GM21526 (cell line): ENCODE measurements around the gene SATB2.

Experiments used
- ATAC-seq: cut with Tn5 transposase; IDR thresholded peaks from one replicate; pipeline ENCODE4 v1.9.1; 2021; ENCODE audit warnings: moderate library complexity; ENCODE audit not compliant: unreplicated experiment, low FRiP score

Gene SATB2

DNA sequence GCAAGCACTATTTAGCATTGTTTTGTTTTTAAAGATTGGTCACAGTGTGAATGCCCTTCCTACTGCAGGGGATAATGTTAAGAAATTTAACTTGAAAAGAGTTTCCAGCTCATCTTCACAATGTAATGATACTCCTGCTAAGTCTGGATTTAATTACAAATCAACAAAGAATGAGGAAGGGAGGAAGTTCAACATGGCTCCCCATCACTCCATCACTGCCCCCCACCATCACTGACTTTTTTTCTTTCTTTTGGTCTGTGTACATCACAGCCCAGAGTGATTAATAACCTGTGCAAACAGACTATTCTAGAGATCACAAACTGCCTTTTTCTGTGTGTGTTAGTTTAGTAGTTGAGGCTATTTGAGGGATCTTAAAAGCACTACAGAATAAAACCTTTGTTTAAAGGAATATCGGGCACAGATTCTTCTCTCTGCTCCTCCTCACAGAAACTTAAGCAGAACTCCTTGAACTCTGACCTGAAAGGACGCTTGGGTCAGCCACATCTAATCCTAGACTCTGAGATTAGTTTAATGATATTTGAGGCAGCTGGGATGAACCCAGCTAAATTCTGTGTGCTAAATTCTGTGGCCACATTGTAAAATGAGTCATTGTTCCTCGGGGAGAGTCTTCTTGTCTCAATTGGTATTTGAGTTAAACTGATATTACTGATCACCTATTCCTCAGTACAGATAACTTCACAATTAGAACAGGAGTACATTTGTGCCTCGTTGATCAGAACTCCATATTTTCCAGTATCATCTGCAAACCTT lies 47.8 kb downstream of the SATB2 start:
- no peak for ATAC-seq

DNA sequence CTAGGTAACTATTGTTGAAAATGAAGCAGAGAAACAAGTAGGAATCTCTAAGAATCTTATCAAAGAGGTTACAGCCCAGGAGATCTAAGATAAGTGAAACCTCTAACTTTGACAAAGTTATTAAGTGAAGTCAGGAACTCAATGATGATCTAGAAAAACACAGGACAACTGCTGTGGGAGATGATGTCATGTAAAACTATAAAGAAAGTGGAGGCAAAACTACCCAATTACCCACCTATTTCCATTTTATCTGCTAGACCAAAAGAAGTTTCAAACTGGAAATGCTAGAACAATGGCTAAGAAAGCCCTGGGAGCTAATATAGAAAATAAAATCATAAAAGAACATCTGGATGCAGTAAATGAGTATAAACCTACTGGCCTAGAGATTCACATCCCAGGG lies 50.3 kb downstream of the SATB2 start:
- ATAC-seq, result no peak

DNA sequence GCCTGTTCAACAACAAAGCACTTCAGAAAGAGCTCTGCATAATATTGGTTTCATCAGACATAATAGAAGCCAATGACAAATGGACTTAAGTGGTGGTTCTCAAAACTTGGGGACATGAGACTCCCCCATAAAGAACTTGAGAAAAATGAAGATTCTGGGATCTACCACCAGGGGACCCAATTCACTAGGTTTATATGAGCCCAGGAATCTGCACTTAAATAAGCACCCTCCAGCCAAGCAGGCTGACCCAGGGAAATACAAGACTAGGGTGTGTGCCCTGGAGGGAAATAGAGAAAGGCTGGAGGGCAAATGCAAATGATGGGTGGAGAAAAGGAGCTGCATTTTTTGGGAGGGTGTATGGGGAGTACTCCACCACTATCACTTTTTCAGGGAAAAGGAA lies 52.5 kb downstream of the SATB2 start:
- ATAC-seq, result no peak

- ATAC-seq, result no peak
Measured at GRCh38 chr2:199404841-199405240, 52.9 kb downstream of the SATB2 start.

DNA sequence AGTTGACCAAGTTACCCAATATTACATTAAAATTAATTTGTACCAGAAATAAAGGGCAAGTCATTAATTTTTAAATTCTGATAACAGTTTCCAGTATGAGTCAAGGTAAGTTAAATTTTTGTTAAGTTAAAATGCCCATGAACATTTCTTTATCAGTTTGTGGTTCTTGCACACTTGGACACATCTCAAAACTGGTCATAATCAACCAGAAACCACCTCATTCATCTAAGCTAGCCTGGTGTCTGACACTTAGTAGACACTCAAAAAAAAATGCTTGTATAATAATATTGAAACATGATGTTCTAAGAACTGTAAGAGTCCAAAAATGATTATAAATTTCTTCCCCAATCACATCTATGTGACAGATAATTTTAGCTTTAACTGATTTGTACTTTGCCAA lies 62.4 kb downstream of the SATB2 start:
- ATAC-seq, result no peak

GRCh38 chr2:199392363-199392762 lies 65.4 kb downstream of the SATB2 start:
- ATAC-seq, result no peak

DNA sequence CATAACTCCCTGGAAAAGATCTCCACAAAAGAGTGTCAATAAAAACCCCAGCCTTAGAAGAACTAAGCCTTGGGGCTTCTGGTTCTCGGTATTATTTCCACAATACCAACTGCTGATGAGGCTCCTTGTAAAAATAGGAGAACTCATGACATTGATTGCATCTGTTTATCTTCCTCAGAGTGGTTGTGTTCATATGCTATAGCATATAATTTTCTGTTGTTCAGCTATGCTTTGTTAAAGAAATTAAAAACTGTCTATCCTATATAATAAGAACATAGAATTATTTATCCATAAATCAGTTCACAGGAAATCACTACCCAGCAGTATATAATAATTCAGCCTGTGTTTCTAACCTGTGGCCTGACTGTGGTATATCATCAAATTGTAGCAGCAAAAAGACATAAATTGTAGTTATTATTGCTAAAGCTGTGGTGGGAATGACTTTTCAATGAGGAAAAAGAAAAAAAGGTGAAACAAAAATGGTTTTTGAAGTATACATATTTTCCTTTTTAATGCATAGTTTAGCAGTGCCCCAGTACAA lies 68.9 kb downstream of the SATB2 start:
- no peak for ATAC-seq

DNA sequence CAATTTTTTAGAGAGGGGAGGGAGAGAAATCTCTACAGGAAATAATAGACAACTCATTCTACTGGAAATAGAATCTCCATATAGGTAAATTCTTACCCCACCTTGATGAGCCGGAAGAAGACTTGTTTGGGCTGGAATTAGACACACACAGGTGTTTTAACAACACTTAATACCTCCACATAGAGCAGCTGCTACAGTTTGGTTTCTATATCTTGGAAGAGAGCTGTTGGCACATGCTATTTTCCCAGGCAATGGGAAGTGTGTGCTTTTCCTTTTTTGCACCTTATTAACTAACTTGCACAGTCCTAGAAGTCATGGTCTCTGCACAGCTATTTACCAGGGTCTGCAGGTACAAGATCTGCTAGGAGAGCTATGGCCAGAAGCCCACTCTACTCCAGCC lies 73.7 kb downstream of the SATB2 start:
- no peak for ATAC-seq

GRCh38 chr2:199383021-199383420 lies 74.7 kb downstream of the SATB2 start:
- ATAC-seq, result no peak

DNA sequence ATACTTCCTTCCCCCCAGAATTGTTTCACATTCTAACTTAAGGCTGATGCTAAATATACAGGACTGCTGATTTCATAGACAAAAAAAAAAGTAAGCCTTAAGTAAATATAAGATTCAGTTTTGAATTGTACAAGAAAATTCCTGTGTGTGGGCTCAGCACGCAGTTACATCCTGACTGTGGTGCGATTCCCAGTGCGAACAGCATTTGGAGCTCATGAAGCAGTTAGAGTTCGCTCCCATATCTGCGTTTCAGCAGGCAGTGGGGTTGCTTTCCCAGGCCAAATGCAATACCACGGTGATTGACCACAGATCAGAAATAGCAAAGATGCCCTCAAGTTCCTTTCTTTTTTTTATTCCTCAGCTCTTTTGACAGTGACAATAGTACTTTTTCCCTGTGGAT lies 75.6 kb downstream of the SATB2 start:
- no peak for ATAC-seq

DNA sequence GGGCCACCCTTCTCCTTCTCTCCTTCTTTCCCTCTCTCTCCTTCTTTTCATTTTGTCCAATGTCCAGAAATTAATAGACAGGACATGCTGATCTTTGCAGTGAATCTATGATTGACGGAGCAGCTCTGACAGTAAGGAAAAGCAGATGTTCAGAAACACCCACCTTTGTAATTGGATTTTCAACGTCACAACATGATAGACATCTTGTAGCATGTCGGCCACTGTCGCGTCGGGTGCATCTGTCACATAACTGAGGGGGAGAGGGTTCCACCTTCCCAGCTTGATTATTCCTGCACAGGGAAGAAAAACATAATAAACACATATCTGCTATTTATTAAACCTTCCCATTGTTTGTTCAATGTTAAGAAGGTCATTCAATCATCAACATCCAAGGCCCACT lies 76.2 kb downstream of the SATB2 start:
- no peak for ATAC-seq

DNA sequence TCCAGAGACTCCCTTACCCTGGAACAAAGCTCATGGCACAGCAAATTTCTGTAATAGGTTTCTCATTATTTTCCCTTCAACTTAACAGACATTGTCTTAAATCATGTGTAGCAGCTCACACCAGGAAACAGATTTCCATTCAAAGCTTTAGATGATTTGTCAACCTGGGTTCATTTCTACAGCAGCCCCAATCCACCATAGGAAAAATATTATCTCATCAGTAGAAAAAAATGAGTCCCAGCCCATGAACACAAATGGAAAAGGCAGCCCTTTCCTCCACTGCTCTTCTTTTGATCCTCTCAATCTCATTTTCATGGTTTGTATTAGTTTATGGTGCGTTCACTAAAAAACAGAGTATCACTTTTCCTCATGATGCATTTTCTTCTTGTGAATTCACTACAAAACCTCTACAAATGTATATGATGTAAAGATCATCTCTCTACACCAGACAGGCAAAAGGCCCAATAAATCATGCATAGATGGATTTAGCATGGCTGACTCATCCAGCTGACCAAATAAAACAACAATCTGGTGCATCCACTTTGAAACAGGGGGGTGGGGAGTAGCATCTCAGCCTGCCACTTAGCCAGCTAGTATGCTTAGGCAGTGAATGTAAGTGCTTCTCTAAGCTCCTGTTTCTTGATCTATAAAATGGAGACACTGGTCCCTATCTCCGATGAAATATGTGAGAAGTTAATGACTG lies 78.6 kb downstream of the SATB2 start:
- no peak for ATAC-seq

- ATAC-seq, result no peak
Measured at GRCh38 chr2:199370150-199370780, 87.5 kb downstream of the SATB2 start.

- ATAC-seq, result no peak
Measured at GRCh38 chr2:199366406-199366805, 91.3 kb downstream of the SATB2 start.

GRCh38 chr2:199364153-199364552 lies 93.6 kb downstream of the SATB2 start:
- no peak for ATAC-seq

- no peak for ATAC-seq
Measured at GRCh38 chr2:199356412-199356811, 101.3 kb downstream of the SATB2 start.

- ATAC-seq, result no peak
Measured at GRCh38 chr2:199348871-199349270, 108.9 kb downstream of the SATB2 start.

DNA sequence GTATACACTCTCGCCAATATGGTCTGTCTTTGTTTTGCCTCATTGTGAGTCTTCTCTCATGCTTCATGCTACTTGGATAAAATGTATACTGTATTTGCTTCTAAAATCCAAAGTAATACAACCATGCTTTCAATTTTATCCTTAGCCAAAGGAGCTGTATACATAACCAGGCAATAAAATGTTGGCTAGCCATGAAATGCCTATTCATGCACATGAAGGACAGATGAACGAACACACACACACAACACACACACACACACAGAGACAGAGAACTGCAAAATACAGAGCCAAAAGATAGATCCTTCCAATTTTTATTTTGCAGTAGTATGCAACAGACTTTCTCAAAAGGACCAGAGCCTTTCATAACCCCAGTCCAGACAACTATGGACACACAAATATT lies 113.7 kb downstream of the SATB2 start:
- no peak for ATAC-seq

DNA sequence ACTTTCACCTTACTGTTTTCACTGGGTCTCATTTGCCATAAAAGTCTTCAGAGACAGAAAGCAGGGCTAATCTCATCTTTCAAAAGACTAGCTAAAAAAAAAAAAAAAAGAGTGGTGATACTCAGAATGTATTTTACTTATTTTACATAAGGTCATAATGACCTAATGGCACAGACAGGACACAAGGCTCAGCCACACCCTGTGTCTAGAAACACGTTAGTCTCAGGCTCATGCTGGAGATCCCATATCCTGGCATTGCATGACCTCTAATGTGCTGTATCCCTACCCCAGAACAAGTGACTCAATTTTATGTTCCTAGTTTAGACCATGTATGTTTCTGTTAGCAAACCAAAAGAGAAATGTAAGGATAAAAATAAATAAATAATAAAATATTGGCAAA lies 115.4 kb downstream of the SATB2 start:
- ATAC-seq, result no peak

- ATAC-seq, result no peak
Measured at GRCh38 chr2:199341123-199341522, 116.6 kb downstream of the SATB2 start.

DNA sequence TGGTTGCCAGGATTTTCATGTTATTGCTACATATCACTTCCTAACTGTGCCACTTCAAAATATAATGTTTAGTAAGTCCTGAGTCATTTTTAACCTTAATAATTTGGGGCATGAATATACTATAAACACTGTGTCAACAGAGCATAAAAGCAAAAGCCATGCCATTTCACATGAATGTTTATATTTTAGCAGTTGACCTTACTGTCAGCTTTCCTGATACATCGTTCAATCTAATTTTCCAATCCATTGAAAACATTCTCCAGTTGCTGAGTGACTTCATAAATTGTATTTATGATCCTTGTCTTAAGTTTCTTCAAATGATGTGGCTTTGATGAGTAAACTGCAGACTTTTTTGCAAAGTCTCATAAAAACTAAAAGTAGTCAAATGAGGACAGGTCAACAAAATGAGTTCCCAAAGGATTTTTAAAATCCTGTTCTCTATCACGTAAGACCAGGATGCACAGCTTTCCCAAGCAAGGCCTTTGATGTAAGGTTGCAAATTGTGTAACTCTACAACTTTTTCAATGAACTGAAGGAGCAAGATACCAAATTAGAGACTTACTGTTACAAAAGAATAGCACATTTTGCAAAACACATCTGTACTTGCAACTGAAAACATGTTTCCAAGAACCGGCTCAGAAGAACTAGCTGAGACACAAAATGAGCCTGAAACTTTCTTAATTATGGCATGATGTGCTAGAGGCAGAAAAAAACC lies 117.7 kb downstream of the SATB2 start:
- no peak for ATAC-seq
